G401 (cell line): ENCODE measurements around the gene GNAI2. TPM values are rescaled to one million over a fixed set of nuclear protein-coding genes. Genes with fewer than 3 reads are reported as not detected.
"Not testable (repeated sequence)": the region's sequence is repeated elsewhere in the genome, so short reads cannot be mapped to it uniquely, and the experiment has no call there.

ENCODE experiments used
- DNase-seq: peaks from one replicate; pipeline ENCODE4 v3.0.0-alpha.2; 2015; ENCODE audit warnings: low spot score
- in situ Hi-C: cut with HindIII; loops from 2 replicates; pipeline ENCODE4 v1.10.0; 2016; ENCODE audit warnings: low sequenced_read_pairs, mixed read lengths
- total RNA-seq: library from RNA; depleted of rRNA; stranded (reverse); fragments of >200 nt; shearing (Covaris generic); gene quantifications from 2 replicates; pipeline ENCODE4 v1.2.3, GENCODE V29; 2014

GNAI2 gene
- total RNA-seq, 1 experiment from 2014 or later: 104 TPM

DNA sequence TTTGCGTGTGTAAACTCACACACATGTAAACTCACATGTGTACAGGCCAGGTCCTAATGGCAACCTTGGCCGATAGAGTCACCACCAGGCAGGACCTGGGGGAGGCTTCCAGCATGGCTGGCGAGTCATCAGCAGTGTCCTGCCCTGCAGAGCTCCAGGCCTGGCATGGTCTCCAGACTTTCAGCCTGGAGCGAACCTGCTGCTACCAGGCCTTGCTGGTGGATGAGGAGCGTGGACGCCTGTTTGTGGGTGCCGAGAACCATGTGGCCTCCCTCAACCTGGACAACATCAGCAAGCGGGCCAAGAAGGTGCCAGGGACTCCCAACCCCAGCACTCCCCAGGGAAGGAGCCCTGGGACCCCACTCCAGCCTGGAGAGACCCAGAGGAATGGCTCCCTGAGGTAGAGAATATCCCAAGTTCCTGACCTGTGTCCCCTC, 34.0 kb downstream of the GNAI2 start:
- in situ Hi-C loops: loop anchor here (10.0 kb wide), 1 partner anchor 85 kb away; the partner anchor contains the start of genes CYB561D2, NPRL2 and TMEM115
- no peak for DNase-seq

DNA sequence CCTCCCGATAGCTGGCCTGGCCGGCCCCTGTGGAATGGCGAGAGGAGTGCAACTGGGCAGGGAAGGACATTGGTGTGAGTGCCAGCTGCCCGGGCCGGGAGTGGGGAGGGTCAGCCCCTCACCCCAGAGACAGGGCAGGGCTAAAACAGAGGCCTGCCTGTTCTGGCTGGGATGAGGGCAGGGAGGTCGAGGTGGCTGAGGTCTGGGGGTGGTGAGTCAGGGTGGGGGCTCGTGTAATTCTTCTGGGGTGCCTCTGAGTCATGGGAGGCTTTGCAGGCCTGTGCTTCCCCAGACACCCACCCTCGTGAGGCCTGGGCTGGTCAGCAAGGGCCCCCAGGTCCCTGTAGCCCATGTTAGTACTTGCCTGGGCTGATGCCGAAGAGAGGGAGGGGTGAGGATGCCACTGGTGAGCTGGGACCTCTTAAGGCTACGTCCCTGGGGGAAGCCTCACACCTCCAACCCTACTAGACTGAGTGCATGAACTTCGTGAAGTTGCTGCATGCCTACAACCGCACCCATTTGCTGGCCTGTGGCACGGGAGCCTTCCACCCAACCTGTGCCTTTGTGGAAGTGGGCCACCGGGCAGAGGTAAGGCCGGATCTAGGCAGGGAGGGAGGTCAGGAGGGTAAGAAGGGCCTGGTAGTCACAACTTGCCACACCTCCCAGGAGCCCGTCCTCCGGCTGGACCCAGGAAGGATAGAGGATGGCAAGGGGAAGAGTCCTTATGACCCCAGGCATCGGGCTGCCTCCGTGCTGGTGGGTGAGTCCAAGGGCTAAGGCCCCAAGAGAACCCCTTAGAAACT, 34.6 kb downstream of the GNAI2 start:
- DNase-seq: no peak
- in situ Hi-C loops: no loop called here

DNA sequence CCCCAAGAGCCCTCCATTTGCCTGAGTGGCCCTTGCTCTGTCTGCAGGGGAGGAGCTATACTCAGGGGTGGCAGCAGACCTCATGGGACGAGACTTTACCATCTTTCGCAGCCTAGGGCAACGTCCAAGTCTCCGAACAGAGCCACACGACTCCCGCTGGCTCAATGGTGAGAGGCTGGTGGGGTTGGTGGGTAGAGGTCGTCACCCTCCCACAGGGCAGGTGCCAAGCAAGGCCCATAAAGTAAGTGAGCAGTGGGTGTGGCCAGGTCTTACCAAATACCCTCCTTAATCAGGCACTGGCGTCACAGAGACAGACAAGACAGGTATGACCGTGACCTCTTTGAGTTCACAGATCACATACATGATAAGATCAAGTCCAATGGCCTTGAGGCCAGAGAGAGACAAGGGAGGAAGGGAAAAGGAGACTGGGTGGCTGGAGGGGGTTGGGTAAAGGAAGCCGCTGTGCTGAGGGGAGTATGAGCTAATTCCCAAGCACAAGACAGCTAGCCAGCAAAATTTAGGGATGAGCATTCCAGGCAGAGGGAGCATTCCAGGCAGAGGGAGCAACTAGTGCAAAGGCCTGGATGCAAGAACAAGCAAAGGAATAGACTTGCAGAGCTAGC, 35.4 kb downstream of the GNAI2 start:
- DNase-seq: no peak
- in situ Hi-C loops: no loop called here

DNA sequence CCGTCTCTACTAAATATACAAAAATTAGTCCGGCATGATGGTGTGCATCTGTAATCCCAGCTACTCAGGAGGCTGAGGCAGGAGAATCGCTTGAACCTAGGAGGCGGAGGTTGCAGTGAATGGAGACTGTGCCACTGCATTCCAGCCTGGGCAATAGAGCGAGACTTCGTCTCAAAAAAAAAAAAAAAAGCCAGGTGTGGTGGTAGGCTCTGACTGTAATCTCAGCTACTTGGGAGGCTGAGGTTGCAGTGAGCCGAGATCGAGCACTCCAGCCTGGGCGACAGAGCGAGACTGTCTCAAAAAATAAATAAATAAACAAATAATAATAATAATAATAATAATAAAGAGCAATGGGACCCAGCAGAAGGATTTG, 36.5 kb downstream of the GNAI2 start:
- DNase-seq, in situ Hi-C loops: not testable (repeated sequence)

DNA sequence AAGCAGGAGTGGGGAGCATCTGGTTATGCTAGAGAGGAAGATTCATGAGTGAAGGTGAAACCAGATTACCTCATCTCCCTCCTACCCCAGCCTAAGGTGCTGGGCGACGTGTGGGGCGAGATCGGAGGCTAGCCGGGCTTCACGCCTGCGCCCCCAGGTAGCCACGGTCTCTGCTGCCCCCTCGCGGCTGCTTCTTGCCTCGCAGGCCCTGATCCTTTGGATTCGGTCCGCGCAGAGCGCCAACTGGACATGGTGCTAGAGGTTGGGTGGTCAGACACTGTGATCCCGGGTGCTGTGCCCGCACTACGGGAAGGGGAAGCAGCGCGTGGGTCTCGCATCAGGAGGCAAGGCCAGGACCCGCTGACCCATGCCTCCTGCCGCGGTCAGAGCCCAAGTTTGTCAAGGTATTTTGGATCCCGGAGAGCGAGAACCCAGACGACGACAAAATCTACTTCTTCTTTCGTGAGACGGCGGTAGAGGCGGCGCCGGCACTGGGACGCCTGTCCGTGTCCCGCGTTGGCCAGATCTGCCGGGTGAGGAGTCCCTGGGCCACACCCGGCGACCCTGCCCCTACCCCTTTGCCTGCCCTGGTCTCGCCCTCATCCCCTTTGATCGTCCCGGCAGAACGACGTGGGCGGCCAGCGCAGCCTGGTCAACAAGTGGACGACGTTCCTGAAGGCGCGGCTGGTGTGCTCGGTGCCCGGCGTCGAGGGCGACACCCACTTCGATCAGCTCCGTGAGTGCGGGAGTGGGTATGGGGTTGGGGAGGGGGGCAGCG, 37.1 kb downstream of the GNAI2 start:
- in situ Hi-C loops: no loop called here
- DNase-seq: peak; percentile 81

DNA sequence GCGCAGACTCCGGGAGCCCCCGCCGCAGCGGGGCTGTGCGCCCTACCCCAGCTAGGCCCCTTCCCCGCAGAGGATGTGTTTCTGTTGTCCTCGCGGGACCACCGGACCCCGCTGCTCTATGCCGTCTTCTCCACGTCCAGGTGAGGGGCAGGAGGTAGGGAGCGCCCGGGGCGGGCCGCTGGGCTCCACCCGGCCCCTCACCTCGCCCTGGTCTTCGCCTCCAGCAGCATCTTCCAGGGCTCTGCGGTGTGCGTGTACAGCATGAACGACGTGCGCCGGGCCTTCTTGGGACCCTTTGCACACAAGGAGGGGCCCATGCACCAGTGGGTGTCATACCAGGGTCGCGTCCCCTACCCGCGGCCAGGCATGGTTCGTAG, 37.7 kb downstream of the GNAI2 start:
- no peak for DNase-seq
- in situ Hi-C loops: no loop called here

DNA sequence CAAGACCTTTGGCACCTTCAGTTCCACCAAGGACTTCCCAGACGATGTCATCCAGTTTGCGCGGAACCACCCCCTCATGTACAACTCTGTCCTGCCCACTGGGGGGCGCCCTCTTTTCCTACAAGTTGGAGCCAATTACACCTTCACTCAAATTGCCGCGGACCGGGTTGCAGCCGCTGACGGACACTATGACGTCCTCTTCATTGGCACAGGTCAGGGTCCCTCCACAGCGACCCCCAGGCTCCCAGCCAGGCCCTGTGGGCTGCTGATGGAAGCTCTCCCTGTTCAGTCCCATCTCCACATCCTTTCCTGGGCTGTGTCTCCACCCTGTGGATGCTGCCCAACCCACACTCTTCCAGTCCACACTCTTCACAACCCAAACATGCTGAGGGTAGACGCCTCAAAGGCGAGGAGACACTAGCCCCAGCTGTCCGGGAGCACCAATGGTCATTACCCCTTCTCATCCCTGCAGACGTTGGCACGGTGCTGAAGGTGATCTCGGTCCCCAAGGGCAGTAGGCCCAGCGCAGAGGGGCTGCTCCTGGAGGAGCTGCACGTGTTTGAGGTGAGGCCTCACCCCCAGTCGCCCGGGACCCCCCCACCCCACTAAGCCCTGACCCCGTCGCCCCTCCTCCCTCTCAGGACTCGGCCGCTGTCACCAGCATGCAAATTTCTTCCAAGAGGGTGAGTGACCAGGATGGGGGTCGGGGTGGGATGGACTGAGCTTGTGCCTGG, 38.5 kb downstream of the GNAI2 start:
- in situ Hi-C loops: no loop called here
- peak; percentile 50 for DNase-seq

DNA sequence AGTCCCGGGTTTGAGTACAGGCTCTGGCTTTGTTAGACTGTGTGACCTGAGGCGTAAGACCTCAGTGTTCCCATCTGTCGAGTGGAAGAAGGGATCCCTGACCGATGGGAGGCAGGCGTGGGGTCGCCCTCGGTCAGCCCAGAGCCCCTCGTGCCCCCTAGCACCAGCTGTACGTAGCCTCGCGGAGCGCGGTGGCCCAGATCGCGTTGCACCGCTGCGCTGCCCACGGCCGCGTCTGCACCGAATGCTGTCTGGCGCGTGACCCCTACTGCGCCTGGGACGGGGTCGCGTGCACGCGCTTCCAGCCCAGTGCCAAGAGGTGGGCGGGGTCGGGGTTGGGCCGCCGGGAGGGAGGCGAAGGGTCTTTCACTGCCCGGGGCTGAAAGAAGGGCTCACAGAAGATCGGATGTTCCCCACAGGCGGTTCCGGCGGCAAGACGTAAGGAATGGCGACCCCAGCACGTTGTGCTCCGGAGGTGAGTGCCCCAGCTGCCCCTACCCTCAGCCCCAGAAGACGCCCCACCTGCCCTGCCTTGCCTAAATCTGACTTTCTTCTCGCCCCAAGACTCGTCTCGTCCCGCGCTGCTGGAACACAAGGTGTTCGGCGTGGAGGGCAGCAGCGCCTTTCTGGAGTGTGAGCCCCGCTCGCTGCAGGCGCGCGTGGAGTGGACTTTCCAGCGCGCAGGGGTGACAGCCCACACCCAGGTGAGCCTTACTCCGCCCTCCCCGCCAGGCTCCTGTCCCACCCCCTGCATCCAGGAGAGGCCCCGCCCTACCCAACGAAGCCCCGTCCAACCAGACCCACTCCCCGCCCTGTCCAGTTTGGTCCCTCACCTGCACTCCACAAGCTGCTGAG, 39.4 kb downstream of the GNAI2 start:
- in situ Hi-C loops: no loop called here
- DNase-seq: no peak

DNA sequence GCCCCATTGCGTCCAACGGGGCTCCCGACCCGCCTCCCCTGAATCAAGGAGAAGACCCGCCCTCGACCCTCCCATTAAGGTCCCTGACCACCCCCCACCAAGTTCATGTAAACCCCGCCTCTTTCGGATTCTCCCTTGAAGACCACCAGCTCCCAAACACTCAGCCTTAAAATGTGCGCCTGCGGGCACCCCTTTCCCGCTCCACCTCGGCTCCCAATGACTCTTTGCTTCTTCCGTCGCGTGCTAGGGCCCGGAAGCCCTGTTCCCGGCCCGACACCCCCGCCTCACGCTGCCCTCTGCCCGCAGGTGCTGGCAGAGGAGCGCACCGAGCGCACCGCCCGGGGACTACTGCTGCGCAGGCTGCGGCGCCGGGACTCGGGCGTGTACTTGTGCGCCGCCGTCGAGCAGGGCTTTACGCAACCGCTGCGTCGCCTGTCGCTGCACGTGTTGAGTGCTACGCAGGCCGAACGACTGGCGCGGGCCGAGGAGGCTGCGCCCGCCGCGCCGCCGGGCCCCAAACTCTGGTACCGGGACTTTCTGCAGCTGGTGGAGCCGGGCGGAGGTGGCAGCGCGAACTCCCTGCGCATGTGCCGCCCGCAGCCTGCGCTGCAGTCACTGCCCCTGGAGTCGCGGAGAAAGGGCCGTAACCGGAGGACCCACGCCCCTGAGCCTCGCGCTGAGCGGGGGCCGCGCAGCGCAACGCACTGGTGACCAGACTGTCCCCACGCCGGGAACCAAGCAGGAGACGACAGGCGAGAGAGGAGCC, 40.2 kb downstream of the GNAI2 start:
- in situ Hi-C loops: no loop called here
- no peak for DNase-seq

DNA sequence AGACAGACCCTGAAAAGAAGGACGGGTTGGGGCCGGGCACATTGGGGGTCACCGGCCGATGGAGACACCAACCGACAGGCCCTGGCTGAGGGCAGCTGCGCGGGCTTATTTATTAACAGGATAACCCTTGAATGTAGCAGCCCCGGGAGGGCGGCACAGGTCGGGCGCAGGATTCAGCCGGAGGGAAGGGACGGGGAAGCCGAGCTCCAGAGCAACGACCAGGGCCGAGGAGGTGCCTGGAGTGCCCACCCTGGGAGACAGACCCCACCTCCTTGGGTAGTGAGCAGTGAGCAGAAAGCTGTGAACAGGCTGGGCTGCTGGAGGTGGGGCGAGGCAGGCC, 40.7 kb downstream of the GNAI2 start:
- in situ Hi-C loops: no loop called here
- DNase-seq: no peak

DNA sequence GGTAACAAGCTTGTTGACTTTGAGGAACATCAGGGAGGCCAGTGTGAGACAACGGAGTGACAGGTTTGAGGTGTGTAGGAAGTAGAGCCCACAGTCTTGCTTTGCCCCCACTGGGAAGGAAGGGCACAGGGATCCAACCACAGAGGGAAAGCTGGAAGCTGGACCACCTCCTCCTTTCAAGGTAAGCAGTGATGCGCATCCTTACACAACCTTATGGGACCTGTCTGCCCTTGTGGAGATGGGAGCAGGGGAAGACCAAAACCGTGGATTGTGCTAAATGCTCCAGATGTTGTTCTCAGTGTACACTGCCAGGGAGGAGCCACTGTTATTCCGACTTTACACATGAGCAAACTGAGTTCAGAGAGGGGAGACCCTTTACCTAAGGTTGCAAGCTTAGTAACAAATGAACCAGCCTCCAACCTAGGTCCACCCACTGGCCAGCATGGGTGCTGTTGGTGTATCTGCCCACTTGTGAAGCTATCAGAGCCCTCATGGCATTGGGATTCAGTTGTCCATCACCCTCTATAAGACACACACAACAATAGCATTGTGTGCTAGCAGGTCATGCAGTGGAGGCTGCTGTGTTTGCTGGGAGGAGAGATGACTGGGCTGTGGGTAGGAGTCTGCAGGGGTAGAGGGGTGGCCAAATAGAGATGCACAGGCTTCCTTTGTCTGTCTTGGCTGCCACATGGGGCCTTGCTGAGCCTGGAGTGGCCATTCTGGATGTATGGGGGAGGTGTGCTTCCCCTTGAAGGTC, 42.3 kb downstream of the GNAI2 start:
- in situ Hi-C loops: no loop called here
- no peak for DNase-seq

DNA sequence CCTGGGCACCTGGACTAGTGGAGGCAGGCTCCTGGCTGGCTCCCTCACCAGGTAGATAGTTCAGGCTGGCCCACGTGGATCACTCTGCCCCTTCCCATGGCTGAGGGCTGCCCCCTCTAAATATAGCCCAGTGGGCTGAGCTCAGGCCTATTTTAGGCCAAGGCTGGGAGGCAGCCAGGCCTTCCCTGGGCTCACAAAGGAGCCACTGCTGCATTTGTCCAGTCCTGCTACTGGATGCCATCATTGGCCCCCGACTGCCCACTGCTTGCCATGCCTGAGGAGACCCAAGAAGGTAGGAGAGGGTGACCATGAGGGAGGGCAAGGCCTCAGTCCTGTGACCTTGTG, 42.8 kb downstream of the GNAI2 start, which contains the start of gene LSMEM2:
LSMEM2 (plus strand) TSS at position 208 of the 345 bp plus-strand sequence; CDS start at position 235, 27 bp downstream.
- DNase-seq: no peak
- in situ Hi-C loops: no loop called here

DNA sequence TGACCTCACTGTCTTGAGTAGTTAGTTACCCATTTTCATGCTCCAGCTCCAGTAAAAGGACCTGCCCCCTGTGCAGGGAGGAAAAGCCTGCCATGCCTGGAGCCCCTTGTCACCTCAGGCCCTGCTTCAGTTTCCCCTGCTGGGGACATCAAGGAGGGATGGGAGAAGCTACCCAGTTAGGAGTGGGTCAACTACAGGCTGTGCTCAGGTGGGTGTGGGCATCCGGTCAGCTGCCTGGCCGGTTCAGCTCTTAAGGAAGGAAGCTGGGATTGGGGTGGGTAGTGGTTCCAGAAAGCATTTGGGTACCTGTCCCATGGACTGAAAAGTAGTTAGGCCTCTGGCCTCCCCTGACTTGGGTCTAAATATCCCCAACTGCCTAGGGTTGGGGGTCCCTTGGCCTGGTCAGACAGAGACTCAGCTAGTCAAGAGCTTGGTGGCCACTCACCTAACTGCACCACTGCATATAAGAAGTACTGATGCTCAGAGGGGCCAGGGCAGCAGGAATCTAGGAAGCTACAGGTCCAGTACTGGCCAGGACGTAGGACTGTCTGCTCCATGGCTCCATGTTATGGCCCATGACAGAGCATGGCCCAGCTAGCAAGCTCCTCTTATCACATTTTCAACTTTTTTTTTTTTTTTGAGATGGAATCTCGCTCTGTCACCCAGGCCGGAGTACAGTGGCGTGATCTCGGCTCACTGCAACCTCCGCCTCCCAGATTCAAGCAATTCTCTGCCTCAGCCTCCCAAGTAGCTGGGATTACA, 43.4 kb downstream of the GNAI2 start:
- DNase-seq: no peak
- in situ Hi-C loops: no loop called here

DNA sequence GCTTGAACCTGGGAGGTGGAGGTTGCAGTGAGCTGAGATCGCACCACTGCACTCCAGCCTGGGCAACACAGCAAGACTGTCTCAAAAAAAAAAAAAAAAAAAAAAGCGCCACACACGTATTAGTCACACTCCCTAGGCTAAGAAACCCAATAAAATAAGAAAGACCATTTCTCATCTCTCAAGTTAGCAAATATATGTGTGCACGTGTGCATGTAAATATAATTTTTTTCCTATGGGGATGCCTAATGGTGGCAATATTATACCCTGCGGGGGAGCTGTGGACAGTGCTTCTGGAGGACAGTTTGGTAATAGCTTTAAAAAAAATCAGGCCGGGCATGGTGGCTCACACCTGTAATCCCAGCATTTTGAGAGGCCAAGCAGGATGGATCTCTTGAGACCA, 48.1 kb downstream of the GNAI2 start:
- in situ Hi-C loops: not testable (repeated sequence)

DNA sequence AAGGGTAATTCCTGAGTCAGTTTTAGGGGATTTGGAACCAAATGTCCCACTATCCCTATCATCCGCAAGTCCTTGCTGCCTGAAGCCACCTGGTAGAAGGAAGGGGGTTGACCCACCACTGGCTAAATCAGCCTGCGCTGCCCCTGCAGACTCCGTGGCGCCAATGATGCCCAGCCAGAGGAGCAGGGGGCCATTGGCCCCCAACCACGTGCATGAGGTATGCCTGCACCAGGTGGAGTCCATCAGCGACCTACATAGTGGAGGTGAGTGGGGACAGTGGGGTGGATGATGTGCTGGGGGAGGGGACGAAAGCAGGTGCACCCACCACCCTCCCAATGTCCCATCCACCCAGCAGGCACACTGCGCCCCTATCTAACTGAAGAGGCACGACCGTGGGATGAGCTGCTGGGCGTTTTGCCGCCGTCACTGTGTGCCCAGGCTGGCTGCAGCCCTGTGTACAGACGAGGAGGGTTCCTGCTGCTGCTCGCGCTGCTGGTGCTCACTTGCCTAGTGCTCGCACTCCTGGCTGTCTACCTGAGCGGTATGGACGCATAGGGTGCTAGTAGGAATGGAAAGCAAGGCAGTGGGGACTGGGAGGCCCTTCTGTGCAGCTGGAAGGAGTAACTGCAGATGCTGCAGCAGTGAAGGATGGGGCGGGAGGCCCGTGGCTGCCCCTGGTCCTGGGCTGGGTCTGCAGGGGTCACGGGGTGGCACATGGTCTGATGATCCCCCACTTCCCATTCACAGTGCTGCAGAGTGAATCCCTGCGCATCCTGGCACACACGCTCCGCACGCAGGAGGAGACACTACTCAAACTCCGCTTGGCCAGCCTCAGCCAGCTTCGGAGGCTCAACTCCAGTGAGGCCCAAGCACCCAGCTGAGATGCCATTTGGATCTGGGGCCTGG, 50.6 kb downstream of the GNAI2 start:
- DNase-seq: no peak
- in situ Hi-C loops: no loop called here

More for the DNA sequence above, 48.1 kb downstream of the GNAI2 start:
- DNase-seq: not testable (repeated sequence)

DNA sequence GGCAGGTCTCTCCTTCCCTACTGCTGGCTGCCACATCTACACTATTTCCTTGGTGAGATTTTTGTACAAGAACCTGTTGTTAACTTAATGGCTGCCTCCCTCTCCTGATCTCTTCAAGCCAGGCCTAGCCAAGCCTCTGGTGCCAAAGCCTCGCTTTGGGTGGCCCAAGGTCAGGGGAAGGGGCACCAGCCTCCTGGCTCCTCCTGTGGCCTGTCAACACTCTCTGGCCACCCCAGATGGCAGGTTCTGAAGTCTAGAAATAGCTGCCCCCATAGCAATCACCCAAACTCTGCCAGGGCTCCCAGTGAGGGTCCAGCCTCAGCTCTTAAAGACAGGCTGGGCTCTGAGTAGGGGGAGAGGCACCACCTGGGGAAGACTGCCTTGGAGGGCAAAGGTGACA, 51.3 kb downstream of the GNAI2 start:
- no peak for DNase-seq
- in situ Hi-C loops: no loop called here
